Panc1 (cell line): ENCODE measurements around the gene VSIG2.

Experiments used
- SIN3A ChIP-seq: IDR thresholded peaks from 2 replicates; pipeline ENCODE4 v1.6.1; 2012; ENCODE audit warnings: low read depth, mild to moderate bottlenecking, low read length, moderate library complexity, borderline replicate concordance; ENCODE audit not compliant: insufficient read depth
- TF ChIP-seq, protein P1 (sequence below), 2 experiments: IDR thresholded peaks; 2 replicates each; pipeline ENCODE4 v1.6.1; 2011 to 2012; ENCODE audit warnings: low read depth in 2 of 2, control low read depth in 1 of 2, low read length in 1 of 2, mild to moderate bottlenecking in 1 of 2, moderate library complexity in 1 of 2; ENCODE audit not compliant: insufficient read depth in 1 of 2

DNA sequence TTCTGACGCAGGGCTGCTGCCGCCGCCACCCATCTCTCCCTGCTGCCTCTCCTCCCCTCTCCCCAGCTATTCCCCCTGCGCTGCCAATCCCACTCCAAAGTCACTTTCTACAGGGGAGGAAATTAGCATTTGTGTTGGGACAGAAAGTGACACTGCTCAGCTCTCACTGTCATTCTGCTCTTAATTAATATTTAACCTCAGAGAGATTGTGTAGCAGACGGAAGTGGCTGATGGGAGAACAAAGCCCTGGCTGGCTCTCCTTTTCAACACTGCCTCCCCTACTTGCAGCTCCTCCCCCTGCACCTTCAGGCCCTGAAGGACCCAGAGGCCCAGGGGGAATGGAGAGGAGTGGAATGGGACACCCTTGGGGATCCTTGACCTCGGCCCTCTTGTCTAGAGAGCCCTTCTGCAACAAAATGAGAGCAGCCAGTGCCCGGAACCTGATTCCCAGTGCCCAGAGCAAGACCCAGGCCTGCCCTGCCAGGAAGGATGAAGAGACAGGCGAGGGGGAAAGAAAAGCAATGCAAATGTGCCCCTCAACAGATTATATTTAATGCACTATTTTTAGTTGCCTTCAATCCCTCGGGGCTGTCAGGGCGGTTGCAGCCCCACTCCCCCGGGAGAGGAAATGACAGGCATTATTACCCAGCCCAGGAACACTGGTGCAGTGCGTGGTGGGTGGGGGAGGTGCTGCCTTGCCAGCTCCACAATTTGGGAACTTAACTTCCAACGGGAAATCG lies 26.9 kb downstream of the VSIG2 start:
- TF ChIP-seq, protein P1, sequence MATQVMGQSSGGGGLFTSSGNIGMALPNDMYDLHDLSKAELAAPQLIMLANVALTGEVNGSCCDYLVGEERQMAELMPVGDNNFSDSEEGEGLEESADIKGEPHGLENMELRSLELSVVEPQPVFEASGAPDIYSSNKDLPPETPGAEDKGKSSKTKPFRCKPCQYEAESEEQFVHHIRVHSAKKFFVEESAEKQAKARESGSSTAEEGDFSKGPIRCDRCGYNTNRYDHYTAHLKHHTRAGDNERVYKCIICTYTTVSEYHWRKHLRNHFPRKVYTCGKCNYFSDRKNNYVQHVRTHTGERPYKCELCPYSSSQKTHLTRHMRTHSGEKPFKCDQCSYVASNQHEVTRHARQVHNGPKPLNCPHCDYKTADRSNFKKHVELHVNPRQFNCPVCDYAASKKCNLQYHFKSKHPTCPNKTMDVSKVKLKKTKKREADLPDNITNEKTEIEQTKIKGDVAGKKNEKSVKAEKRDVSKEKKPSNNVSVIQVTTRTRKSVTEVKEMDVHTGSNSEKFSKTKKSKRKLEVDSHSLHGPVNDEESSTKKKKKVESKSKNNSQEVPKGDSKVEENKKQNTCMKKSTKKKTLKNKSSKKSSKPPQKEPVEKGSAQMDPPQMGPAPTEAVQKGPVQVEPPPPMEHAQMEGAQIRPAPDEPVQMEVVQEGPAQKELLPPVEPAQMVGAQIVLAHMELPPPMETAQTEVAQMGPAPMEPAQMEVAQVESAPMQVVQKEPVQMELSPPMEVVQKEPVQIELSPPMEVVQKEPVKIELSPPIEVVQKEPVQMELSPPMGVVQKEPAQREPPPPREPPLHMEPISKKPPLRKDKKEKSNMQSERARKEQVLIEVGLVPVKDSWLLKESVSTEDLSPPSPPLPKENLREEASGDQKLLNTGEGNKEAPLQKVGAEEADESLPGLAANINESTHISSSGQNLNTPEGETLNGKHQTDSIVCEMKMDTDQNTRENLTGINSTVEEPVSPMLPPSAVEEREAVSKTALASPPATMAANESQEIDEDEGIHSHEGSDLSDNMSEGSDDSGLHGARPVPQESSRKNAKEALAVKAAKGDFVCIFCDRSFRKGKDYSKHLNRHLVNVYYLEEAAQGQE (IDR thresholded peaks at IDR 0.05; ENCODE audit: insufficient read depth in 1 of 2, low read depth in 2 of 2, low read length in 1 of 2): no peak
- no peak for TF ChIP-seq SIN3A
